Measurements from ENCODE around the gene SNAP47.
"Not testable (repeated sequence)": the region's sequence is repeated elsewhere in the genome, so short reads cannot be mapped to it uniquely, and the experiment has no call there.

SNAP47 gene

GRCh38 chr1:227734856-227735538 lies at the start of gene SNAP47, which contains the start of gene JMJD4:
Gene SNAP47 (plus strand): TSS chr1:227735435. CDS start chr1:227747737, 12,302 bp downstream.
Gene JMJD4 (minus strand): TSS chr1:227735302. CDS start chr1:227735273, 29 bp downstream.
- DNase-seq (ENCODE audit: low read depth in 2 of 2): peak; percentile 72 to 76

GRCh38 chr1:227685807-227686206 lies 49.4 kb upstream of the SNAP47 start:
- no peak for DNase-seq (ENCODE audit: low read depth in 2 of 2)

- no peak for DNase-seq (ENCODE audit: low read depth in 2 of 2)
Observed at GRCh38 chr1:227697321-227697864, 37.8 kb upstream of the SNAP47 start.

GRCh38 chr1:227701631-227702030 lies 33.6 kb upstream of the SNAP47 start:
- not testable (repeated sequence) for DNase-seq (ENCODE audit: low read depth in 2 of 2)

GRCh38 chr1:227707846-227708245 lies 27.4 kb upstream of the SNAP47 start:
- DNase-seq (ENCODE audit: low read depth in 2 of 2): no peak

GRCh38 chr1:227709451-227709850 lies 25.8 kb upstream of the SNAP47 start:
- DNase-seq (ENCODE audit: low read depth in 2 of 2): no peak

GRCh38 chr1:227710474-227710873 lies 24.8 kb upstream of the SNAP47 start:
- DNase-seq (ENCODE audit: low read depth in 2 of 2): not testable (repeated sequence)

GRCh38 chr1:227712648-227713047 lies 22.6 kb upstream of the SNAP47 start:
- DNase-seq (ENCODE audit: low read depth in 2 of 2): no peak

- DNase-seq (ENCODE audit: low read depth in 2 of 2): no peak
Observed at GRCh38 chr1:227718932-227719331, 16.3 kb upstream of the SNAP47 start.

GRCh38 chr1:227723474-227723873 lies 11.8 kb upstream of the SNAP47 start:
- DNase-seq (ENCODE audit: low read depth in 2 of 2): no peak

GRCh38 chr1:227725046-227725445 lies 10.2 kb upstream of the SNAP47 start:
- no peak for DNase-seq (ENCODE audit: low read depth in 2 of 2)

- no peak for DNase-seq (ENCODE audit: low read depth in 2 of 2)
Observed at GRCh38 chr1:227726318-227726717, 8.9 kb upstream of the SNAP47 start.

GRCh38 chr1:227726924-227727599 lies 8.2 kb upstream of the SNAP47 start:
- no peak for DNase-seq (ENCODE audit: low read depth in 2 of 2)

GRCh38 chr1:227728059-227728891 lies 7.0 kb upstream of the SNAP47 start:
- peak in 1 of 2 experiments; percentile 8 for DNase-seq (ENCODE audit: low read depth in 2 of 2)

GRCh38 chr1:227728892-227729143 lies 6.4 kb upstream of the SNAP47 start:
- no peak for DNase-seq (ENCODE audit: low read depth in 2 of 2)

GRCh38 chr1:227729144-227729880 lies 5.9 kb upstream of the SNAP47 start:
- no peak for DNase-seq (ENCODE audit: low read depth in 2 of 2)

- DNase-seq (ENCODE audit: low read depth in 2 of 2): peak; percentile 18 to 29
Observed at GRCh38 chr1:227729881-227730629, 5.2 kb upstream of the SNAP47 start.

GRCh38 chr1:227730630-227731151 lies 4.5 kb upstream of the SNAP47 start:
- no peak for DNase-seq (ENCODE audit: low read depth in 2 of 2)

GRCh38 chr1:227731241-227731677 lies 4.0 kb upstream of the SNAP47 start:
- no peak for DNase-seq (ENCODE audit: low read depth in 2 of 2)
